ENCODE measurements around the gene FAM193A.
"Not testable (repeated sequence)": the region's sequence is repeated elsewhere in the genome, so short reads cannot be mapped to it uniquely, and the experiment has no call there.

FAM193A gene

GRCh38 chr4:2624782-2625530 lies 88.5 kb downstream of the FAM193A start:
- TF ChIP-seq GATA1 (IDR thresholded peaks at IDR 0.05; ENCODE audit: low read depth, low read length) (no peak), POLR2A (IDR thresholded peaks at IDR 0.05; ENCODE audit: low read length) (no peak)
- no peak for DNase-seq

GRCh38 chr4:2626231-2626630 lies 89.8 kb downstream of the FAM193A start:
- DNase-seq: no peak
- no peak for TF ChIP-seq GATA1 (IDR thresholded peaks at IDR 0.05; ENCODE audit: low read depth, low read length)
- no peak for TF ChIP-seq POLR2A (IDR thresholded peaks at IDR 0.05; ENCODE audit: low read length)

- DNase-seq: peak; percentile 15 to 26
- TF ChIP-seq GATA1 (IDR thresholded peaks at IDR 0.05; ENCODE audit: low read depth, low read length) (no peak), POLR2A (IDR thresholded peaks at IDR 0.05; ENCODE audit: low read length) (no peak)
Measured at GRCh38 chr4:2630556-2631273, 94.3 kb downstream of the FAM193A start.

- no peak for DNase-seq
Measured at GRCh38 chr4:2634014-2634413, 97.6 kb downstream of the FAM193A start.

GRCh38 chr4:2636331-2636730 lies 99.9 kb downstream of the FAM193A start:
- TF ChIP-seq POLR2A (IDR thresholded peaks at IDR 0.05; ENCODE audit: low read length) (no peak), GATA1 (IDR thresholded peaks at IDR 0.05; ENCODE audit: low read depth, low read length) (no peak)
- DNase-seq: no peak

More at GRCh38 chr4:2634014-2634413, 97.6 kb downstream of the FAM193A start:
- TF ChIP-seq POLR2A (IDR thresholded peaks at IDR 0.05; ENCODE audit: low read length) (no peak), GATA1 (IDR thresholded peaks at IDR 0.05; ENCODE audit: low read depth, low read length) (no peak)

- DNase-seq: not testable (repeated sequence)
Measured at GRCh38 chr4:2636994-2637393, 100.5 kb downstream of the FAM193A start.

- DNase-seq: no peak
- TF ChIP-seq GATA1 (IDR thresholded peaks at IDR 0.05; ENCODE audit: low read depth, low read length) (no peak), POLR2A (IDR thresholded peaks at IDR 0.05; ENCODE audit: low read length) (no peak)
Measured at GRCh38 chr4:2637956-2638552, 101.6 kb downstream of the FAM193A start.

- no peak for DNase-seq
- no peak for TF ChIP-seq POLR2A (IDR thresholded peaks at IDR 0.05; ENCODE audit: low read length)
- TF ChIP-seq GATA1 (IDR thresholded peaks at IDR 0.05; ENCODE audit: low read depth, low read length): no peak
Measured at GRCh38 chr4:2638730-2639129, 102.3 kb downstream of the FAM193A start.

- TF ChIP-seq POLR2A (IDR thresholded peaks at IDR 0.05; ENCODE audit: low read length): no peak
- TF ChIP-seq GATA1 (IDR thresholded peaks at IDR 0.05; ENCODE audit: low read depth, low read length): no peak
Measured at GRCh38 chr4:2642968-2643367, 106.5 kb downstream of the FAM193A start.

GRCh38 chr4:2643555-2643954 lies 107.1 kb downstream of the FAM193A start:
- TF ChIP-seq POLR2A (IDR thresholded peaks at IDR 0.05; ENCODE audit: low read length) (no peak), GATA1 (IDR thresholded peaks at IDR 0.05; ENCODE audit: low read depth, low read length) (no peak)
- no peak for DNase-seq

More at GRCh38 chr4:2642968-2643367, 106.5 kb downstream of the FAM193A start:
- no peak for DNase-seq

- TF ChIP-seq GATA1 (IDR thresholded peaks at IDR 0.05; ENCODE audit: low read depth, low read length) (no peak), POLR2A (IDR thresholded peaks at IDR 0.05; ENCODE audit: low read length) (no peak)
- DNase-seq: peak in 1 of 2 experiments; percentile 14
Measured at GRCh38 chr4:2646396-2647149, 110.1 kb downstream of the FAM193A start.

GRCh38 chr4:2647403-2648158 lies 111.1 kb downstream of the FAM193A start:
- DNase-seq: no peak
- TF ChIP-seq GATA1 (IDR thresholded peaks at IDR 0.05; ENCODE audit: low read depth, low read length) (no peak), POLR2A (IDR thresholded peaks at IDR 0.05; ENCODE audit: low read length) (no peak)

GRCh38 chr4:2648159-2648814 lies 111.8 kb downstream of the FAM193A start:
- TF ChIP-seq GATA1 (IDR thresholded peaks at IDR 0.05; ENCODE audit: low read depth, low read length) (no peak), POLR2A (IDR thresholded peaks at IDR 0.05; ENCODE audit: low read length) (no peak)
- no peak for DNase-seq

Measured in erythroblast (primary cell).